ENCODE measurements around the gene GRIN3B. TPM values are rescaled to one million over a fixed set of nuclear protein-coding genes. Genes with fewer than 3 reads are reported as not detected.

GRIN3B gene
- total and polyA plus RNA-seq, 2 of the 4 experiments (the other 2 are of a cell fraction) = under 0.01 to 0.91 TPM

DNA sequence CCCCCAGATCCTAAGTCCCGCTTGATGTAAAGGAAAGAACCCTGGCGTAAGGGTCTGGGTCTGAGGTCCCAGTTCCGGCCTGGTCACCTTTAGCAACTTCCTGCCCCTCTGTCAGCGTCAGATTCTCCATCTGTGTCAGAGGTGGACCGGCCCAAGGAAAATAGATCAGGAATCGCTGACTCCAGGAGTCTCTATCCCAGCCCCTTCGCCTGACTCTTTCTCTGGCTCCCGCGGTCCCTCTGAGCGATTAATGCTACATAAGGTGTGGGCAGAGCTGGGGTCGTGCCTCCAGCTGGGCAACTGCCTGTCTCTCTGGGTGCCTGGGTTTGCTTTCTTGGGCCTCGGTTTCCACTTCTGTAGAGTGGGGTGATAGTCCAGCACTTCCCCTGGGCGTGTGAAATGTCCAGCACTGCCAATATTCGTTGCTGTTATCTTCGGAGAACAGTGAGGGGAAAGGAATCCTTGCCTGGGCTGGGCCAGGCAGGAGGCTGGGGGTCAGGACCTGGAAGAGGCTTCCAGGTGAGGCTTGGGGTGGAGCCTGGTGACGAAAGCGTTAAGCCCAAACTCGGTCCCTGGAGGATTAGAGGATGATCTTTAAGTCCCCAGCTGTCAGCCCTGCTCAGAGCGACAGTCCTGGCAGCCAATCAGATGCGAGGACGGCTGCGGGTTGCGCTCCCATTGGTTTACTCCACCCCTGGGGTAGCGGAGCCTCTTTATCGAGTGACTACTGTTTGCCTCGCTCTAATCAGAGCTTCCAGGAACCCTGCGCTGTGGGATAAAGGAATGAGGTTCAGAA is 40.5 kb downstream of the GRIN3B start:
- ATAC-seq (ENCODE audit: low read depth) (peak; percentile 73), DNase-seq (peak; percentile 93)
- peak overlapping the region; percentile 90 for H2AFZ ChIP-seq (replicated peaks; ENCODE audit: low read length, poor library complexity)
- peaks cover 29% of the 10 kb centered on the region for H3K36me3 ChIP-seq (ENCODE audit: control insufficient read depth, insufficient read depth, low read length)
- no peaks in the 10 kb centered on the region for H3K27me3 ChIP-seq (ENCODE audit: control insufficient read depth, insufficient read depth, low read length)
- peak overlapping the region; percentile 44 for H3K4me3 ChIP-seq (ENCODE audit: insufficient read depth, low read depth, low read length)
- no peak overlapping the region for H2BK120ac ChIP-seq (ENCODE audit: low read depth, low read length)
- H4K5ac ChIP-seq (ENCODE audit: low read depth, low read length) = no peak overlapping the region
- H3K9ac ChIP-seq (ENCODE audit: low read depth, low read length) = peak overlapping the region; percentile 9
- H3K4ac ChIP-seq (ENCODE audit: low read depth, low read length) = peak overlapping the region; percentile 4; the same call in 1 of the 2 replicates
- in situ Hi-C loops (cut with MboI; ENCODE audit: low sequenced_read_pairs) (no loop called here), intact Hi-C loops (cut with micrococcal nuclease) (loop anchor here (2.0 kb wide), 2 partner anchors 54 to 62 kb away; partner anchors contain the start of genes GPX4 and POLR2E), dilution Hi-C loops (cut with HindIII; ENCODE audit: low sequenced_read_pairs, unreplicated experiment) (no loop called here)
- H3K9me1 ChIP-seq (ENCODE audit: insufficient read depth, low read length) = no peaks in the 10 kb centered on the region
- H4K8ac ChIP-seq (ENCODE audit: low read depth in 2 of 2, low read length in 2 of 2) = no peak overlapping the region; a peak in 1 of 4 replicates
- no peak overlapping the region for H3K27ac ChIP-seq (ENCODE audit: insufficient read depth, low read length)
- H4K20me1 ChIP-seq (ENCODE audit: insufficient read depth, low read length) = peaks cover 38% of the 10 kb centered on the region
- no peak overlapping the region for H3K56ac ChIP-seq (ENCODE audit: extremely low read depth, insufficient read depth, low read length)
- H3K9me3 ChIP-seq (ENCODE audit: control insufficient read depth, insufficient read depth, low read length) = no peaks in the 10 kb centered on the region
- no peak overlapping the region for H2BK5ac ChIP-seq (ENCODE audit: low read depth, low read length, poor library complexity, severe bottlenecking)
- WGBS, 2 experiments (ENCODE audit: extremely low coverage in 2 of 2, insufficient read length in 1 of 2) = 2% methylated on average over 9 of the region's 27 CpGs; no CpG with 5 or more reads in 1 of the 2 experiments
- no peak overlapping the region for H2BK15ac ChIP-seq (ENCODE audit: low read depth, low read length)
- peak overlapping the region; percentile 23 for H2AK9ac ChIP-seq (replicated peaks; ENCODE audit: low read depth, low read length, poor library complexity)
- 0 out of 2 replicates have a peak overlapping the region, but pooled peaks have one; percentile 39 for H3K23ac ChIP-seq (ENCODE audit: low read depth, low read length)
- no peak overlapping the region; the same call in 1 of the 2 replicates for H3K14ac ChIP-seq (replicated peaks; ENCODE audit: low read depth, low read length)
- no peak overlapping the region for H4K91ac ChIP-seq (ENCODE audit: insufficient read depth, low read depth, low read length)
- ChIA-PET POLR2A (ENCODE audit: unreplicated experiment) (interaction anchor here (0.8 to 1.8 kb wide), 3 partner anchors 12 to 14 kb away, joined by 3 to 5 read pairs (median 4); partner anchors contain the start of gene CNN2), CTCF (interaction anchor here (1.2 kb wide), 1 partner anchor 31 kb away, joined by 3 read pairs; no protein-coding TSS in a partner anchor)
- peak overlapping the region; percentile 77 for H3K4me2 ChIP-seq (ENCODE audit: low read depth, low read length)
- H3K79me1 ChIP-seq (ENCODE audit: low read depth in 1 of 2, low read length in 2 of 2) = peaks cover 0 to 22% of the 10 kb centered on the region in 2 experiments; a peak in 2 of 4 replicates
- H2BK20ac ChIP-seq (ENCODE audit: low read depth, low read length) = no peak overlapping the region
- no peak overlapping the region for H3K18ac ChIP-seq (ENCODE audit: low read depth, low read length)
- no TSS peak for BruUV-seq (replicated peaks)
- H3K4me1 ChIP-seq (ENCODE audit: control insufficient read depth, insufficient read depth, low read length) = peaks cover 7% of the 10 kb centered on the region; the same call in 1 of the 2 replicates
- no peak for TF ChIP-seq USF2 (IDR thresholded peaks at IDR 0.05; ENCODE audit: low read depth, low read length)
- TF ChIP-seq MAFK (IDR thresholded peaks at IDR 0.05; ENCODE audit: low read depth, low read length) = peak; percentile 21; the same call in 1 of the 2 replicates
- no peak for TF ChIP-seq BHLHE40 (IDR thresholded peaks at IDR 0.05; ENCODE audit: low read depth, low read length)
- TF ChIP-seq POLR2A (IDR thresholded peaks at IDR 0.05; ENCODE audit: low read depth, low read length) = no peak
- no peak for TF ChIP-seq RAD21 (IDR thresholded peaks at IDR 0.05; ENCODE audit: low read length)
- peak; percentile 91 for TF ChIP-seq RCOR1 (IDR thresholded peaks at IDR 0.05; ENCODE audit: insufficient replicate concordance, low read length)
- TF ChIP-seq RFX5 (IDR thresholded peaks at IDR 0.05; ENCODE audit: low read depth, low read length) = no peak
- TF ChIP-seq MXI1 (IDR thresholded peaks at IDR 0.05; ENCODE audit: borderline replicate concordance, low read depth, low read length) = no peak
- TF ChIP-seq SMC3 (IDR thresholded peaks at IDR 0.05; ENCODE audit: low read depth, low read length) = no peak
- peak; percentile 24; the same call in 1 of the 2 replicates for TF ChIP-seq MAZ (IDR thresholded peaks at IDR 0.05; ENCODE audit: borderline replicate concordance, low read depth, low read length)
- TF ChIP-seq FOS (IDR thresholded peaks at IDR 0.05; ENCODE audit: low read depth, low read length) = peak; percentile 55; the same call in 1 of the 2 replicates
- TF ChIP-seq NFE2L2 (IDR thresholded peaks at IDR 0.05; ENCODE audit: low read depth, low read length) = no peak
- TF ChIP-seq, protein P1, sequence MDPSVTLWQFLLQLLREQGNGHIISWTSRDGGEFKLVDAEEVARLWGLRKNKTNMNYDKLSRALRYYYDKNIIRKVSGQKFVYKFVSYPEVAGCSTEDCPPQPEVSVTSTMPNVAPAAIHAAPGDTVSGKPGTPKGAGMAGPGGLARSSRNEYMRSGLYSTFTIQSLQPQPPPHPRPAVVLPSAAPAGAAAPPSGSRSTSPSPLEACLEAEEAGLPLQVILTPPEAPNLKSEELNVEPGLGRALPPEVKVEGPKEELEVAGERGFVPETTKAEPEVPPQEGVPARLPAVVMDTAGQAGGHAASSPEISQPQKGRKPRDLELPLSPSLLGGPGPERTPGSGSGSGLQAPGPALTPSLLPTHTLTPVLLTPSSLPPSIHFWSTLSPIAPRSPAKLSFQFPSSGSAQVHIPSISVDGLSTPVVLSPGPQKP (IDR thresholded peaks at IDR 0.05; ENCODE audit: borderline replicate concordance, low read depth, low read length) = no peak
- peak overlapping the region; percentile 11; the same call in 1 of the 2 replicates for H2AK5ac ChIP-seq (ENCODE audit: low read depth, low read length)

Data from IMR-90 (cell line).